Left hindlimb (tissue), 1 donor: Measurements from ENCODE around the gene PAPPA.

Experiments used
- DNase-seq: peaks from one replicate; pipeline ENCODE4 v3.0.0-alpha.2; 2018

Gene PAPPA

DNA sequence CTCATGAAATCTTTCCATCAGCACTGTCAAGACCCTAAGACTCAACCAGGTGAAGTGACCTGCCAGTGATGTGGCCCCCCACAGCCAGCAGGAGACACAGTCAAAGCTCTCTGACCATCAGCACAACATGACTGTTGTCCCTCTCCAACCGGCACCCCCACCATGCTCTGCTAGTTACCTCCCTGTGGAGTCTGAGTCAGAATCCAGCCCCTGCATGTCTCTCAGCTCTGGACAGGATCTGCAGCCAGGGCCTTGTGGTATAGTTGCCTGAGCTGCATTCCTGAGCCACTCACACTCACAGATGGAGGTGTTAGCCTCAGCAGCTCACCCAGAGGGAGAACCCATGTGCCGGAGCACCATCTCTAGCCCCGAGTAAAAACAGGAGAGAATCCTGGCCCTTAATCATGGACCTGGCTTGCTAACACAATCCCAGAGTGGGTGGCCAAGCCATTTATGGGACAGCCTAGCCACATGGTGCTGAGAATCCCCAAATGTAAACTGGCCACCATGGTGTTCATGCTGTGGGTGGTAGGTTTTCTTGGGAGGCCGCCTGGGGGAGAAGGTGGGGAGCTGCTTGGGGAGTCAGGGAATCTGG lies 237.8 kb downstream of the PAPPA start:
- no peak for DNase-seq

DNA sequence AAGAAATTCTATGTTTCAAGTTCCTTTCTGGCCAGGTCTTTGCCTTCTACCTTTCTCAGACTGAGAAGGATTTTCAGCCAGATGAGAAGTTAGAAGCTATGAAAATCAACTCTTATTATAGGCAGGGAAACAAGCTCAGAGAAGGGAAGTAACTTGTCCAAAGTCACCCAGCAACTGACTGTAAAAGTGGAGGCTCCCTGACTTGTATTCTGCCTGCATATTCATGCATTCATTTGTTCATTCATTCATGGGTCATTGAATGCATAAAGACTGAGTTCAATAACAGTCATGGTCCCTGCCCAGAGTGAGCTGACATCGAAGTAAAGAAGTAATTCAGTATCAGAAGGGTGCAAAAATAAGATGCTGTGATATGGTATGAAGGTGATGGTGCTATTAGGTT lies 239.6 kb downstream of the PAPPA start:
- no peak for DNase-seq

DNA sequence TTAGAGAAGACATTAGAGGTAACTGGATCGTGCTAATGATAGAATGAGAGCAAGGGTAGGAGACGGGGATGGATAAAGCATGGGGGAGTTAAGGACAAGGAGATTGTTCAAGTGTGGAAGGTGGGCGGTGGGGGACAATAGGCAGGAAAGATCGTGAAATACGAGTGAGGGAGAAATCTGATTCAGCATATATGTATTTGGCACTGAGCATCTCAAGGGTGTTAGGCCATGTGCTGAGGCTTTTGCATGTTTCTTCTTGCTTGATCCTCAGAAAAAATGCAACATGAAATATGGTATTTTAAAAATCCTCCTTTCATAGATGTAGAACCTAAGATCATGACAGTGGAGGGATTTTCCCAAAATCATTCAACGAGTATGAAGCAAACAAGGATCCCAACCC lies 240.5 kb downstream of the PAPPA start:
- no peak for DNase-seq

DNA sequence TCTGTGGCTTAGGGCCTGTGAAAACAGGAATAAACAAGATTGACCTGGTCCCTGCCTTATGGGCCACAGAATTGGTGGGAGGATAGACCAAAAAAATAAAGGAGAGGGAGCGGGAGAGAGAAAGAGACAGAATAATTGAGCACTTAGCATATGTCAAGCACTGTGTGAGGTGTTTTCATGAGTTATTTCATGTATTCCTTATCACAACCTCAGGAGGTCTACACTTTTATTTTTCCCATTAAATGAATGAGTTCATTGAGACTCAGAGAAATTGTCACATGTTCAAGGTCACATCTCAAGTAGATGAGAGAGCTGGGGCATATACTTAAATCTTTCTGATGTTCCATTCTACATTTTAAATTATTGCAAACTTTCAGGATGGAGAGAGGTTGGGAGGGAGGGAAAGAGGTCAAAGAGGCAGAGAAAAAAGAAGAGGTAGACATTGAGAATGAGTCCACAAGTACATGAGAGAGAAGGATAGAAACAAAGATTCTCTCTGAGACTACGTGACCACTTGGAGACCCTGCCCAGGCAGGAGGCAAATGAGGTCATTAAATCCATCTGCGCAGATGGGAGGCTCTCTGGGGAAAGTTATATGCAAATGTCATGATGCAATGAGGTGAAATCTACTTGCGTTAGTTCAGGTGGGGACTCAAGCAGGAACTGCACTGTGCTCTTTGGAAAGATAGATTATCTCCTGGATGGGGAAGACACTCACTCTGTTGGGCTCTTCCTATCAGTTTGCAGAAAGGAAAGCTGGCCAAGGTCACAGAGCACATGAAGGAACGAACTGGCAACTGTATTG lies 241.5 kb downstream of the PAPPA start:
- no peak for DNase-seq

DNA sequence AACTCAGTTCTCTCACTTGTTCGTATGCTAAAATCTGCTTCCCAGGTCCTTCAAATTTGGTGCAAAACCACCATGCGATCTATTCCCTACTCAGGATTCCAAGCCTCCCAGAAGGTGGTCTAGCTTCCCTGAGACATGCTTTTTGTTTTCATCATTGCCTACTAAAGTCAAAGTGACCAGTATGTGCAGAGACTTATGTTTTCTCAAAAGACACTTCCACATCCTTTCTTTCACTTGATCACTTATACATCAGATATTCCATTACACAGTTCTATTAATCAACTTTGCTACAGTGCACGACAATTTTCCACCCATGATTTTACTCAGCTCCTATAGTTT lies 242.1 kb downstream of the PAPPA start:
- DNase-seq, result no peak

DNA sequence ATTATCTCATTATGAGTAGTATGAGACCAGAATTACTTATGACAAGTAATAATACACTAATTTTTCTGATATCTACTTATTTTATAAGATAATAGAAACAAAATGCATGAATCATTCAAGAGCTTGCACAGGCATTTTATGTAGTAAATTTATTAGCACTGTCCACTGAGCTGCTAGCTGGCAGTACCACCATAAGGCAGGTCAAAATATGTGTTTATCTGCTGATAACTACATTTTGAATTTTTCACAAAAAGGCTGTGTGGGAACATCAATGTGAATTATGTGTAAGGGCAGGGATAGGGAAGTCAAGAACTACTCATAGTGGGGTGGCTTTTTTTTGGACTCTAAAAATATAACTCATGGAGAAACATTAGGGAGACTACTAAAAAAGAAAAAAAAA lies 249.6 kb downstream of the PAPPA start:
- no peak for DNase-seq

DNA sequence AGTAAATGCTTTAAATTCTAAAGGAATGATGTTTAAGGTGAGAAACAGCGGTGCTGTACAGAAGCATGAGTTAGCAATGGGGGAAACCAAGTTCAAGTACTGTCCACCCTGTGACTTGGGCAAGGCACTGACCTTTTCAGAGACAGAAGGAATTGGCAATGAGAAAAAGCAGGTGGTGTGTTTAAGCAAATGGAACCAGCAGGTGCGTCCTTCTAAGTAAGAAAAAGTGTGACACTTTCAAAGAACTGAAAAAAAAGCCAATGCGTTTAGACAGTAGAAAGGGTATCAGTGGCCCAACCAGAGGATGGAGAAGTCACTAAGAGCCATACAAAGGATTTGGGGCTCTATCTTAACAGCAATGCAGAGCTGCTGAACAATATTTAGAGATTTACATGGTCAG lies 250.6 kb downstream of the PAPPA start:
- no peak for DNase-seq

DNA sequence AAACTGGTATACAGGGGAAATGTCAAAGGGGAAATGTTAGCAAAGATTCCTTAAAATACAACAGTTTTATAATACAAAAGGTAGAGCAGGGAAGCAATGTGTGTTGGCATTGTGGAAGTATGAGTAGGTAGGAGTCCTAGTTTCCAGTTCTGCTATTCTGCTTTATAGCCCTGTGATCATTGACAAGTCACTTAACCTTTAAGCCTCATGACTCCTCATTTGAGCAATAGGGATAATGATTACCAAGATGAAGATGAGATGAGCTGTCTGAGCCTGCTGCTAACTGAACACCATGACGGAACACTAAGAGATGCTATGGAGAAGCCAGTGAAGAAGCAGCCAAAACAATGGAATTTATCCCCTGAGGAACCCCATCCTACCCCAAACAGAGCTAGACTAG lies 251.7 kb downstream of the PAPPA start:
- DNase-seq, result no peak

DNA sequence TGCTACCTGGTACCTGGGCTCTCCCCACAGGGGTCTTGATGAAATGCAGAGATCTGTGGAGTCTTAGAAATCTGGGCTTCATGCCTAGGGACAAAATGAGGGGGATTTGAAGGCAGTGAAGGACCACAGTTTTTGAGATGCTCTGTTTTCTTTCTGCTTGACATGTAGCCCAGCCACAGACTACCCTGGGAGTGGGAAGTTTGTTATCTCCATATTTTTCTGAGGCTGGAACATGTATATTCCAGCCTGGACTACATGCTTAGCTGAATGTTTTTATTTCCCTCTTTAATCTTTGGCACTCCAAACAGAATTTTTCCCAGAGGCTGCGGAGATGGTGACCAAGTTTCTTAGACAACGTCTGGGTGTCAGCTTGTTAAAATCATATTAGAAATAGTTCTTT lies 252.9 kb downstream of the PAPPA start:
- DNase-seq, result no peak

DNA sequence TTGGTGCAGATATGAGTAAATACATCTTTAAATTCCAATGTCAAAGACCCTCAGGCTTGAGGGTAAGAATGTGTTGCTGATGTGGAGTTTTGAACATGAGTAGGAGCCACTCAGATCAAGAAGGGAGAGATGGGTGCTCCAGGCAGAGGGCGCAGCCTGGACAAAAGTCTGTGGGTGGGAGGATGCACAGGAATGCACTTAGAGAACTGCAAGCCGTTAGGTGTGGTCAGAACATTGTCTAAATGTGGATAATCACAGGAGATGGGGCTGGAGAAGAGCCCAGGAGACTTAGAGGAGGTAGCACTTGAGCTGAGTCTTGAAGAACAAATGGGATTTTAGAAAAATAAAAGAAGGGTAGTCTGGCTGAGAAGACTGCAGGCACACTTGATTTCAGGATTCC lies 255.5 kb downstream of the PAPPA start:
- no peak for DNase-seq

DNA sequence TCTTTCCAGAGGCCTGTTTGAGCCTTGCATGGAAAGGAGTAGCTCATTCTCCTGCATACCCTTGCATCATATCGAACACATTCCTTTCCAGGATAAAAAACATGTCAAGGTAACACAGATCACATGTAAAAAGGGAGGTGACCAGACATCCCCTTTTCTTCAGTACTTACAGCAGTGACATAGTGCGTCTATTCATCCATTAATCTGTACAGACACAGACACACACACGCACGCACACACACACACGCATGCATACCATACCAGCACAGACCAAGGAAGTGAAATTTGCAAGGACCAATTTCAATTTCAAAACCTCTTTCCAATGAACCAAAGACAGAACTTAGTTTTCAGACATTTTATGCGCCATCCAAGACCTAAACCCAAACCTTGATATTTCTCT lies 256.0 kb downstream of the PAPPA start:
- DNase-seq, result no peak

DNA sequence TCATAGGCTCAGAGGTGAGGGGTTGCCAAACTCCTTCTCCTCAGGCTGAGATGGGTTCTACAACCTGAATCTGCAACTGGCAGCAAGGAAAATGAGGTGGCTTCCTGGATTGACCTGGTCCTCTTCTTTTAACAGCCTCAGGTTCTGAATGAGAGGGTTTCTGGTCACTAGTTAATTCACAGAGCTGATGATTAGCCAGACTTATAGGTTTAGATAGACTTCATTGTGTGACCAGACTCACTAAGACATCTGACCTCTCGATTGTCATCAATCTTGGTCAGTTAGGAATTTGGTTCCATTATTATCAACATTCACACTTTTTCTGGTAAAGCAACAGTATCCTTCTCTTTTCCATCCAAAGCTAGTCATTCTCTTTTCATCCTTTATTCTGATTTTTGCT lies 257.9 kb downstream of the PAPPA start:
- DNase-seq, result no peak

DNA sequence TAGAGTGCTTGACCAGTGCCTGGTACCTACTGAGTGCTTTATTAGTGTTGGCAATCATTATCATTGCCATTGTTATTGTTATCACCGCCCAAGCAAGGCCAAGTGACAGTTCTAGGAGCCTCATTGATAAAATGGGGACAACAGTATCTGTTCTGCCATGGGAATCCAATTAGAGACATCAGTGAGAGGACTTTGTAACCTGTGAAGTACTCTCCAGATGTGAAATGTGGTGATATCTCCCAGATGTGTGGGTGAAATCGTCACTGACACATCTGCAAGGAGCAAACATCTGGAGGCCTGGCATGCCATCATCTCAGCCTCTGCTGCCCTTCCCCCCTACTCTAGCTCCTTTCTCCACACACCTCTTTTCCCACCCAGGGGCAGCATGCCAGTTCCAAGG lies 260.8 kb downstream of the PAPPA start:
- DNase-seq, result peak; percentile 43

DNA sequence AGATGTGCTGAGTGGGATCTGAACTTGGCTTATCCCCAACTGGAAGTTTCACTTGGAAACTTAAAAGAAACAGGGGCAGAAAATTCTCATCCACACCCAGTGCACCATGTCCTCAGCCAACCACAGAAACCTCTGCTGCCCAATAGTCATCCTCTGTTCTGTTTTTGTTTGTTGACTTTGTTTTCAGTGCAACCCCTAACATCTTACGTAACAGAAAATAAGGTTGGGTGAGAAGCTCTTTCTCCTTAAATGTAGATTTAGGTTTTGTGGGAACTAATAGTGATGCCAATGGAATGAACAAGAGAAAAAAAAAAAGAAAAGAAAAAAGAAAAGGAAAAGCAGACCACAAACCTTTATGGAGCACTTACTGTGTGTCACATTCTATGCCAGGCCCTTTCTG lies 262.8 kb downstream of the PAPPA start:
- no peak for DNase-seq

DNA sequence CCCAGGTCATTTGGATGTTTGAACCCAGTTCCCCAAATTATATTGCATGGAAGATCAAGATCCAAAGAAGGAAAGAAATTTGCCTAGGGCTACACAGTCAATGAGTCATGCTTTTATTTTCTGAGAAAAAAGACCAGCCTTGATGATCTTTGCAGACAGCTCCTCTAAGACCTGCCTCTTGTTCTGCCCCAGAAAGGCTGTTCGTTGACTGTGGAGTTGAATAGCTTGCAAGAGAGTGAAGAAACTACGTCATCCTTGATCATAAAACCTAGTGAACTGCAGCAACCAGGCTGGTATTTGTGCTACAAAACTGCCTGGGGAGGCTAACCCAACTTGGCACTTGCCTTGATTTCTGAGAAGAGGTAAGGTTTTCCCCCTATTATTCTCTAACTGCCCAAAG lies 263.9 kb downstream of the PAPPA start:
- DNase-seq, result no peak

DNA sequence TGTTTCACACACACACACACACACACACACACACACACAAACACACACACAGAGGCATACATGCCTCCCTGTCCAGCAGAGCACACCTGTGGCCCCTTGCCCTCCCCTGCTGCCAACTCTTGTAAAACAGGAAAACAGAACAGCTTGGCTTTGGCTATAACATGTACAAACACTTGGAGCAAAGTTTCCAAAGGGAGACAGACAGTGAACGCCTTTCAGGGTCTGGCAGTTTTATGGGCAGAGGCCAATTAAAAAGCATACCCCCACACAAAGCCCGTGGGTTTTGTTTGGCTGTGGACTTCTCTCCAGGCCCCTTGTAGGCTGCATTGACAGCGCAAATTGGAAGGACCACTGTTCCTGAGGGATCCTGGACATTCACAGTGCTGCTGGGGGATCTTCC lies 265.6 kb downstream of the PAPPA start:
- DNase-seq, result no peak

DNA sequence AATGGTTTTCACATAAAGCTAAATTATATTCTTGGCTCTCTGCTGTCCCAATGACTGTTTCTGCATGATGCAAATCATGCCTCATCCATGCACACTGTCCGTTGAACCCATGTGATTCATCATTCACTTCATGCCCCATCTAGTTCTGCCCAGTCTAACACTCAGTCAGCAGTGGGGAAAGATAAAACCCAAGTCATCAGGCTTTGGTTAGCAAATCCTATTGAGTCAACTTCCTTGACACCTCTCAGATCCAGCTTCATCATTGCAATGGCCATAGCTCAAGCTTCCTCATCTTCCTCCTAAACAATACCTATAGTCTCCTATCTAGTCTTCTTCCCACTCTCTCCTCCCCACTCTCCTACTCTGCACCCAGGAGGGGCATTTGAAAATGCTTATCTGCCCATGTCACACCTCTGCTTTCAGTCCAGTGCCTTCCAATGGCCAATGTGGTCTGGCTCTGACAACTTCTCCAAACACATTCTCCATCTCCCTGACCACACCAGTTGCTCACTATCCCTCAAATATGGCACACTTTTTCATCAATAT lies 267.5 kb downstream of the PAPPA start:
- DNase-seq, result no peak

DNA sequence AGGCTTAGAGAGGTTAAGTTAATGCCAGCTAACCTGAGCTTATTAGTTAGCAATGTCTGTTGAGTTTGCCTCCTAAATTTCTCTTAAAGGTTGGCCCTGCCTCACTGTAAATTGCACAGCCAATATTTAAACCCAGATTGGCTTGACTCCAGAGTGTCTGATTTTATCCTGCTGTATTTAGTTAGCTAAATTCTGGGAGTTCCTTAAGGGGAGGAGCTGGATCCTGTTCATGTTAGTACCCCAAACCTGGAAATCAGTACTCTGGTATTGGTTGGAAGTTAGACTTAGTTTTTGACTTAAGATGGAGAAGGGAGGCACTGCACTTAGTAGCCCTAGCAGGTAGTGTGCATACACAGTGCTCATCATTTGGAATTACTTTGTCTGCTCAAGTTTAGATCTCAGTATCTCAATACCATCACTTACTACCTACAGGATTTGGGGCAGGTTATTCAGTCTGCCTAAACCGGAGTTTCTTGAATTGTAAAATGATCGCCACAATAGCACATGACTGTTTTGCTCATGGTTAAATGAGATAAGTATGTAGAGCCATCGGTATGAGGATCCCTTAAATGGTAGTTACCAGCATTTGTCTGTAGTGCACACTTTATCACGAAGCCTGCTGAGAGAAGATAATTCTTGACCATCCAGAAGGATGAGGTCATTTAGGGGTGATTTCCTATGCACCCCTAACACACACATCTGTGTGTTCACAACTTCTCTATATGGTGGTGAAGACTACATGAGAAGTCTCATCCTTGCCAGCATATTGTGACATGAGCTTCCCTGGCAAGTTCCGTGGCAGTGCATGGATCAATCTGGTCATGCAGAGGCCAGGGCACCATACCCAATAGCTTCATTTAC lies 268.8 kb downstream of the PAPPA start:
- DNase-seq, result no peak

DNA sequence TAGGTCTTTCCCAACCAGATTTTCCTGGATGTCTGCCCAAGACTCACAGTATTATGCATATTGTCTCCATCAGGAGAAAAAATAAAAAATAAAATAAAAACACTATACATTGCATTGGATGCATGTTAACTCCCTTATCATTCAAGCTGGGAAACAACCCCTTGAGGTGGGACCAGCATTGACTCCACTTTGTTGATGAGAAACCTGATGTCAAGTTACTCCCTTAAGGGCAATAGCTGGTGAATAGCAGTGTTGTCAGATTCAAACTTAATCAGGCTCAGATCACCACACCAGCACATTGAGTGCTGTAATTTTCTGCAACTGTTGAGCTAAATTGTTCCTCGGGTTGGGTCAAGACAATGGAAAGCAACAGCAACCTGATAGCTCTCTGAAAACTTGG lies 269.6 kb downstream of the PAPPA start:
- no peak for DNase-seq

DNA sequence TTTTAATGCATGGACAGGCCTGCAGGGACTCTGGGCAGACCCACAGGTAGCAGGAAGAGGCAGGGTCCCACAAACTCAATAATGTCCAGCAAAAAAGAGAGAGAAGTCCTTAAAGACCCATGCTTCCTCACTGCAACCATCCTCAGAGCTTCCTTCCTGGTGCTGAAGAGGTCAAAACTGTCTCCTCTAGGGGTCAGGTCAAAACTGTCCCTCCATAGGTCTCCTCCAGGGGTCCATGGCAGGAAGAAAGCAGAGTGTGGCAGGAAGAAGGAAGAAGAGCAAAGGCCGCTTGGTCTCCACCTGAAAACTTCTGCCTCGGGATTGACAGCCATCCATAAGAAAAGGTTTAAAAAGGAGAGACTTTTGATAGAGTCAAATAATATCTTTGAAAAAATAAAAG lies 271.7 kb downstream of the PAPPA start:
- no peak for DNase-seq

DNA sequence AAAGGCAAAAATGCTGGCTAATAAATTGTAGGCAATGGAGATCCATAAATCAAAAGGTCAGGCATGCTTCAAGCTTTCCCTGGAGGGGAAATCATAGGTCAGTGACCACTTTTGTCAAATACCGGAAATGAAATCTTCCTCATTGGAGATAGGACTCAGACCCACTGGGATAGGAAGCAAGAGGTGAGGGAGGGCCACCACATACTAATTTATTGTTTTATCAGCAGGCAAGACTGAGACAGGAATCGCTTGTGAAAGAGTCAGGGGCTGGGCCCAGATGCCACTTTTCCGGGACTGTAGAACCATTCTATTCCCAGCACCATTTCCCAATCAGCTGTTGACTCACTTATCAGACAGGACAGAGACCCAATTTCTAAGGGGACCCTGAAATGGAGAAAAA lies 277.3 kb downstream of the PAPPA start:
- no peak for DNase-seq

DNA sequence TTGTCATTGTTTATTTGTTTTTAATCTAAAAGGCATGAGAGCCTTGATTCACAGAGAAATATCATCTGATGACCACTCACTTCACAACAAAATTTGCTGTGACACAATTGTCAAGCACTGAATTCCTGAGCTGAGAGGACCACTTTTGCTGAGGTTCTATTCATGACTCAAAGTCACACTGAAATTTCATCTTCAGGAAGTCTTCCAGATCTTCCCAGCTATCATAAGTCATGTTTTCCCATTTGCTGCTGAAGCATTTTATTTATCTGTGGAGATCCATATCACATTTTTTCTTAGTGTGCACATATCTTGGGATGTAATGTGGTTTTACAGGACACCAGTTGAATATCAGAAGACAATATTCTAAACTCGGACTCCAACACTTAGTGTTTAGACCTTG lies 278.5 kb downstream of the PAPPA start:
- no peak for DNase-seq

DNA sequence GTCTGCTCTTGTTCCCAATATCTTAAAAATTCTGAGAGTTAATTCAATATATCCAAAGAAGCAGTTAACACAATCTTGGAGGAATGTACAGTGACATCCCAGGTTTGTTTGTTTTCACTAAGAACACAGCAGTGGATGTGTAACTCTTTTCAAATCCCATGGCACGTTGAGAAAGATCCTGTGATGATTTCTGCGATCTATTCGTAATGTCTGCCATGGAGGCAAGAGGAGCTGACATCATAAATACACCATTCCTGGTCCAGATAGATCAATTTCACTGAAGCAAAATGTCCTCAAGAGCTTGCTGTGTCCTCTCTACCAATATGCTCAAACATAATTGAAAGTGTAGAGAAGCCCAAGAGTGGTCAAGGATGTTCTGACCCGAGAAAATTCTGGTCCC lies 280.7 kb downstream of the PAPPA start:
- DNase-seq, result no peak

DNA sequence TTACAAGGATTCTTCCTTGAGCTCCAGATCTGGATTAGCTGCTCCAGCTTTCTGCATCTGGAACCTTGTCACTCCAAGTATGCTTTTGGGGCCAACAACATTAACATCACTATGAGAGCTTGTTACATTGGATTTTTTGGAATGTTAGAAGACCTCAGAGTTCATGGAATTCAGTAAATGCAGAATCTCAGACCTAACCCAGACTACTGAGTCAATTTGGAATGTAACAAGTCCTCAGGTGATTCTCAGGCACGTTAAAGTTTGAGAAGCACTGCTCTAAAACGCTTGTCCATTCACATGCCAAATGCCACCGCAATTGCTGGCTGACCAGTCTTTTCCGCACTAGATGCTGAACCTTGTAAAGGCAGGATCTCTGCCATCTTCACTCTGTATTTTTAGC lies 282.1 kb downstream of the PAPPA start:
- DNase-seq, result no peak
